ENCODE measurements around the gene RAD21L1.
A peak's percentile ranks its signal among the peaks of the same experiment; 100 is the strongest.

Gene RAD21L1

GRCh38 chr20:1287787-1288569, 62.1 kb downstream of the RAD21L1 start:
- no peak for DNase-seq (ENCODE audit: low read depth, low spot score)
- in situ Hi-C loops (cut with HindIII; ENCODE audit: low sequenced_read_pairs): no loop called here
- TF ChIP-seq CTCF (IDR thresholded peaks at IDR 0.05; ENCODE audit: low read depth, low read length): no peak

GRCh38 chr20:1291191-1291741, 65.4 kb downstream of the RAD21L1 start:
- H3K4me3 ChIP-seq (ENCODE audit: low read depth, low read length): no peak overlapping the region
- DNase-seq (ENCODE audit: low read depth, low spot score): peak; percentile 18
- no peak for TF ChIP-seq CTCF (IDR thresholded peaks at IDR 0.05; ENCODE audit: low read depth, low read length)
- in situ Hi-C loops (cut with HindIII; ENCODE audit: low sequenced_read_pairs): no loop called here

More at GRCh38 chr20:1287787-1288569, 62.1 kb downstream of the RAD21L1 start:
- H3K4me3 ChIP-seq (ENCODE audit: low read depth, low read length): no peak overlapping the region

- no peak for TF ChIP-seq CTCF (IDR thresholded peaks at IDR 0.05; ENCODE audit: low read depth, low read length)
- in situ Hi-C loops (cut with HindIII; ENCODE audit: low sequenced_read_pairs): no loop called here
- no peak overlapping the region for H3K4me3 ChIP-seq (ENCODE audit: low read depth, low read length)
- DNase-seq (ENCODE audit: low read depth, low spot score): no peak
These were observed 66.8 kb downstream of the RAD21L1 start for GRCh38 chr20:1292620-1293019.

- H3K4me3 ChIP-seq (ENCODE audit: low read depth, low read length): no peak overlapping the region
- TF ChIP-seq CTCF (IDR thresholded peaks at IDR 0.05; ENCODE audit: low read depth, low read length): no peak
- in situ Hi-C loops (cut with HindIII; ENCODE audit: low sequenced_read_pairs): no loop called here
- DNase-seq (ENCODE audit: low read depth, low spot score): no peak
These were observed 68.0 kb downstream of the RAD21L1 start for GRCh38 chr20:1293641-1294379.

GRCh38 chr20:1294497-1294896, 68.7 kb downstream of the RAD21L1 start:
- no peak for TF ChIP-seq CTCF (IDR thresholded peaks at IDR 0.05; ENCODE audit: low read depth, low read length)
- in situ Hi-C loops (cut with HindIII; ENCODE audit: low sequenced_read_pairs): no loop called here
- H3K4me3 ChIP-seq (ENCODE audit: low read depth, low read length): no peak overlapping the region
- no peak for DNase-seq (ENCODE audit: low read depth, low spot score)

- TF ChIP-seq CTCF (IDR thresholded peaks at IDR 0.05; ENCODE audit: low read depth, low read length): no peak
- no peak overlapping the region for H3K4me3 ChIP-seq (ENCODE audit: low read depth, low read length)
- no peak for DNase-seq (ENCODE audit: low read depth, low spot score)
- in situ Hi-C loops (cut with HindIII; ENCODE audit: low sequenced_read_pairs): no loop called here
These were observed 69.6 kb downstream of the RAD21L1 start for GRCh38 chr20:1295276-1295930.
